ENCODE results near the gene HOXA13.

GRCh38 chr7:27164045-27164366 lies 35.9 kb downstream of the HOXA13 start:
- TF ChIP-seq POLR2A (IDR thresholded peaks at IDR 0.05) (no peak), CTCF (IDR thresholded peaks at IDR 0.05) (no peak), POLR2AphosphoS5 (IDR thresholded peaks at IDR 0.05) (no peak)

Data from stomach (tissue), 4 donors.